Peyer's patch (tissue), 4 donors: Measurements from ENCODE around the gene TMEM53.

Experiments
- POLR2A ChIP-seq, 2 donors: fragments of 450-650 bp; IDR thresholded peaks; one replicate each; pipeline ENCODE4 v1.5.1; 2017; ENCODE audit warnings: antibody characterized with exemption in 2 of 2, mild to moderate bottlenecking in 2 of 2, moderate library complexity in 2 of 2
- TF ChIP-seq, protein P1 (sequence below), 6 experiments: fragments of 450-650 bp in 4 of 6; fragments of 200-600 bp in 2 of 6; sonication (generic) in 1 of 6; IDR thresholded peaks; one replicate each; pipeline ENCODE4 v1.5.1; 2017 to 2019; ENCODE audit warnings: antibody characterized with exemption in 6 of 6, mild to moderate bottlenecking in 3 of 6, moderate library complexity in 1 of 6

GRCh38 chr1:44678626-44679025, 4.3 kb upstream of the TMEM53 start:
- TF ChIP-seq, protein P1, sequence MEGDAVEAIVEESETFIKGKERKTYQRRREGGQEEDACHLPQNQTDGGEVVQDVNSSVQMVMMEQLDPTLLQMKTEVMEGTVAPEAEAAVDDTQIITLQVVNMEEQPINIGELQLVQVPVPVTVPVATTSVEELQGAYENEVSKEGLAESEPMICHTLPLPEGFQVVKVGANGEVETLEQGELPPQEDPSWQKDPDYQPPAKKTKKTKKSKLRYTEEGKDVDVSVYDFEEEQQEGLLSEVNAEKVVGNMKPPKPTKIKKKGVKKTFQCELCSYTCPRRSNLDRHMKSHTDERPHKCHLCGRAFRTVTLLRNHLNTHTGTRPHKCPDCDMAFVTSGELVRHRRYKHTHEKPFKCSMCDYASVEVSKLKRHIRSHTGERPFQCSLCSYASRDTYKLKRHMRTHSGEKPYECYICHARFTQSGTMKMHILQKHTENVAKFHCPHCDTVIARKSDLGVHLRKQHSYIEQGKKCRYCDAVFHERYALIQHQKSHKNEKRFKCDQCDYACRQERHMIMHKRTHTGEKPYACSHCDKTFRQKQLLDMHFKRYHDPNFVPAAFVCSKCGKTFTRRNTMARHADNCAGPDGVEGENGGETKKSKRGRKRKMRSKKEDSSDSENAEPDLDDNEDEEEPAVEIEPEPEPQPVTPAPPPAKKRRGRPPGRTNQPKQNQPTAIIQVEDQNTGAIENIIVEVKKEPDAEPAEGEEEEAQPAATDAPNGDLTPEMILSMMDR (IDR thresholded peaks at IDR 0.05), result no peak
- no peak for TF ChIP-seq POLR2A (IDR thresholded peaks at IDR 0.05)
